Stimulated activated CD8-positive, alpha-beta memory T cell treated with anti-CD3 and anti-CD28 coated beads, Interleukin-7, amount 100 ng/mL, for 48 hours (primary cell): Measurements from ENCODE around the gene EXOSC3.

Experiments used
- DNase-seq, 2 donors: peaks; one replicate each; pipeline ENCODE4 v3.0.0-alpha.2; 2020; ENCODE audit warnings: low read depth in 1 of 2; ENCODE audit errors: extremely low read depth in 1 of 2

Gene EXOSC3

GRCh38 chr9:37739222-37739621, 45.6 kb downstream of the EXOSC3 start:
- no peak for DNase-seq

GRCh38 chr9:37732952-37733351, 51.9 kb downstream of the EXOSC3 start:
- no peak for DNase-seq

DNA sequence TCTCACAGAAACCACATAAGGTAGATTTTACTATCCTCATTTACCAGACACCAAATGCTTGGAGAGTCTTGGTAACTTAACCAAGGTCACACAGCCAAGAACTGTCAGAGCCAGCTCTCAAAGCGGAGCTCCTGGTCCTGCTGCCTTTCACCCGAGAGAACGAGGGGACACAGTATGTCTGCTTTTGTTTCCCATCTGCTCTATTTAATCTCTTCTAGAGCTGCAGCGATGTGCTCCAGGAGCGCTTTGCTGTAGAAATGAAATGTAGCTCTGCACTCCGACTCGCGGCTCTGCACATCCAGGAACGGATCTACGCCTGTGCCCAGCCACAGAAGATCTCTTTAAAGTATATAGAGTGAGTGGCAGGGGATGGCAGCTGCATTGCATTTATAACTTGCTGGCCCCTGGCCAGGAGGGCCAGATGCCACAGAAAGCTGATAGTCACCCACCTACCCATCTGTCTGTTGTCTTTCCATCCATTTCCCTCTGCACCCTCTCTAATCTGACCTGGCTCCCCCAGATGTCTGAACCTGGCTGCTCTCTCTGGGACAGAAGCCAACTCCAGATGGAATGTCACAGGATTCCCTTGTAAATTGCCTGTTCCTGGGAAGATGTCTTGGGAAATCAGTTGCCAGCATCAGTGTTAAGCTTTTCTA, 52.6 kb downstream of the EXOSC3 start:
- DNase-seq = no peak

DNA sequence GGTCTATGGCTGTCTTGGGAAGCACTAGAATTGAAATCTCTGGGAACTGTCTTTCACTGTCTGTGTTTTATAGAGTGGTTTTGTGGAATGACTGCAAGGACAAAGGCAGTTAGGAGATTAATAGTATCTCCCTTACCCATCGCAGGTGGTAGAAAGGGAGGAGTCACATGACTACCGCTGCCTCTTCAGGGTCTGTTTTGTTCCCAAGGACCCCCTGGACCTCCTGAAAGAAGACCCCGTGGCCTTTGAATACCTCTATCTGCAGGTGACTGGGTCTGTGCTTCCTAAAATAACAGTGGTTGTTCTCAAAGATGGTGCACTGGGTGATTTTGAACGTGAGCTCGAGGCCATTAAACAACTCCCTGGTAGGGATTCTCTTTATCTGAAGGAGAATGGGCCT, 54.0 kb downstream of the EXOSC3 start:
- no peak for DNase-seq

- DNase-seq = no peak
These were observed 54.6 kb downstream of the EXOSC3 start for GRCh38 chr9:37730256-37730655.
